ENCODE measurements around the gene ZNF555.

- no peak for TF ChIP-seq CTCF (IDR thresholded peaks at IDR 0.05 in 4 of 5, conservative IDR thresholded peaks at IDR 0.05 in 1 of 5)
- no peak for TF ChIP-seq POLR2A (IDR thresholded peaks at IDR 0.05)
Measured at GRCh38 chr19:2793577-2793976, 47.7 kb upstream of the ZNF555 start.
